Renal cortex interstitium (tissue), 11 donors: ENCODE data around the gene ERC2. TPM values are rescaled to one million over a fixed set of nuclear protein-coding genes. Genes with fewer than 3 reads are reported as not detected.

ENCODE experiments used
- DNase-seq, 11 donors: peaks; one replicate each; pipeline ENCODE4 v3.0.0-alpha.2; 2013; ENCODE audit warnings: low read depth in 9 of 11, low spot score in 4 of 11; ENCODE audit errors: extremely low read depth in 1 of 11
- polyA plus RNA-seq, 3 donors: library from polyadenylated mRNA; unstranded; fragments of 120-200 nt; gene quantifications; one replicate each; pipeline ENCODE4 v1.2.1, GENCODE V29; 2013; ENCODE audit not compliant: insufficient read length in 3 of 3

Gene ERC2
- polyA plus RNA-seq, 3 donors, result 2.4 to 4.2 (median 3.3) TPM

GRCh38 chr3:55675478-55675877, 792.8 kb downstream of the ERC2 start:
- no peak for DNase-seq

GRCh38 chr3:55673764-55674163, 794.5 kb downstream of the ERC2 start:
- DNase-seq, result no peak

GRCh38 chr3:55669133-55669532, 799.1 kb downstream of the ERC2 start:
- DNase-seq, result no peak

- DNase-seq, result no peak
Observed at GRCh38 chr3:55668359-55668758, 799.9 kb downstream of the ERC2 start.

- DNase-seq, result peak in 1 of 11 donors; percentile 19
Observed at GRCh38 chr3:55664387-55664786, 803.9 kb downstream of the ERC2 start.

- no peak for DNase-seq
Observed at GRCh38 chr3:55662683-55663082, 805.6 kb downstream of the ERC2 start.

- no peak for DNase-seq
Observed at GRCh38 chr3:55661571-55661970, 806.7 kb downstream of the ERC2 start.

GRCh38 chr3:55661141-55661540, 807.1 kb downstream of the ERC2 start:
- DNase-seq, result no peak

- no peak for DNase-seq
Observed at GRCh38 chr3:55660642-55661041, 807.6 kb downstream of the ERC2 start.

- no peak for DNase-seq
Observed at GRCh38 chr3:55659701-55660100, 808.6 kb downstream of the ERC2 start.

GRCh38 chr3:55658690-55659562, 809.3 kb downstream of the ERC2 start:
- DNase-seq, result no peak

- DNase-seq, result no peak
Observed at GRCh38 chr3:55658270-55658669, 810.0 kb downstream of the ERC2 start.

GRCh38 chr3:55655544-55655943, 812.7 kb downstream of the ERC2 start:
- no peak for DNase-seq

GRCh38 chr3:55654123-55654760, 814.0 kb downstream of the ERC2 start:
- DNase-seq, result no peak

GRCh38 chr3:55651011-55651410, 817.3 kb downstream of the ERC2 start:
- no peak for DNase-seq

- no peak for DNase-seq
Observed at GRCh38 chr3:55650011-55650410, 818.3 kb downstream of the ERC2 start.

- DNase-seq, result no peak
Observed at GRCh38 chr3:55649554-55649953, 818.7 kb downstream of the ERC2 start.

GRCh38 chr3:55648591-55649318, 819.5 kb downstream of the ERC2 start:
- DNase-seq, result no peak

GRCh38 chr3:55647670-55648069, 820.6 kb downstream of the ERC2 start:
- DNase-seq, result no peak

- DNase-seq, result no peak
Observed at GRCh38 chr3:55647063-55647462, 821.2 kb downstream of the ERC2 start.
